ENCODE results near the gene VEGFA.

GRCh38 chr6:43778131-43778855 is 8.3 kb downstream of the VEGFA start:
- TF ChIP-seq EZH2 (IDR thresholded peaks at IDR 0.05; ENCODE audit: insufficient read depth, poor library complexity, severe bottlenecking) (no peak), EZH2phosphoT487 (IDR thresholded peaks at IDR 0.05; ENCODE audit: insufficient read depth, low read depth) (no peak)

Data from GM23248 (cell line).